GM12878 (cell line): ENCODE measurements around the gene ST6GALNAC3. TPM values are rescaled to one million over a fixed set of nuclear protein-coding genes. Genes with fewer than 3 reads are reported as not detected.

ENCODE experiments used
- EGR1 ChIP-seq, 2 experiments: IDR thresholded peaks; 1 replicate in 1 of 2; 2 replicates in 1 of 2; pipeline ENCODE4 v1.6.1; 2011 to 2012; ENCODE audit warnings: low read depth in 2 of 2, low read length in 2 of 2, borderline replicate concordance in 1 of 2, mild to moderate bottlenecking in 1 of 2, moderate library complexity in 1 of 2
- IKZF2 ChIP-seq, 2 experiments: fragments of 450-650 bp; IDR thresholded peaks; 2 replicates each; pipeline ENCODE4 v1.6.1; 2017; ENCODE audit warnings: mild to moderate bottlenecking in 2 of 2, moderate library complexity in 2 of 2
- REST ChIP-seq: IDR thresholded peaks from 2 replicates; pipeline ENCODE4 v1.6.1; 2012; ENCODE audit warnings: mild to moderate bottlenecking, low read depth, low read length
- ZBTB4 ChIP-seq: fragments of 450-650 bp; formaldehyde crosslinking; IDR thresholded peaks from 2 replicates; pipeline ENCODE4 v1.4.0; 2022; ENCODE audit warnings: mild to moderate bottlenecking, moderate library complexity
- polyA plus RNA-seq, 11 experiments: library from polyadenylated mRNA; depleted of rRNA in 4 of 11; unstranded in 6 of 11; stranded (reverse) in 5 of 11; fragments of >200 nt; fragmentation: Nextera tagmentation in 4 of 11; fragmentation: Illumina TruSeq in 1 of 11; extraction: Ambion mirVana in 4 of 11; extraction: Trizol in 1 of 11; gene quantifications; 1 replicate in 1 of 11; 2 replicates in 10 of 11; pipeline versions ENCODE4 v1.2.1 to v1.2.3, GENCODE V29; 2011 to 2016; ENCODE audit warnings: inconsistent platforms in 2 of 11, missing spikeins in 2 of 11, low read depth in 1 of 11
- total RNA-seq, 4 experiments: library from RNA; depleted of rRNA in 3 of 4; stranded (reverse); fragments of >200 nt in 3 of 4; fragmentation: Illumina TruSeq in 1 of 4; extraction: Trizol in 1 of 4; gene quantifications; 2 replicates each; pipeline versions ENCODE4 v1.2.1 to v1.2.3, GENCODE V29; 2013 to 2021

Gene ST6GALNAC3
- total and polyA plus RNA-seq, 10 of the 15 experiments (the other 5 are each of a cell fraction or from before 2014, with no cell fraction given) = 0.04 to 0.68 (median 0.18) TPM; not detected in 3

- TF ChIP-seq ZBTB4 (CRISPR knock-in tag) (no peak), EGR1 (IDR thresholded peaks at IDR 0.05; ENCODE audit: borderline replicate concordance in 1 of 2, low read depth in 2 of 2, low read length in 2 of 2) (no peak), REST (no peak), IKZF2 (IDR thresholded peaks at IDR 0.05) (no peak)
These were observed 6.0 kb upstream of the ST6GALNAC3 start (continued) for GRCh38 chr1:76068542-76068941.
